ENCODE data around the gene ACAN.

DNA sequence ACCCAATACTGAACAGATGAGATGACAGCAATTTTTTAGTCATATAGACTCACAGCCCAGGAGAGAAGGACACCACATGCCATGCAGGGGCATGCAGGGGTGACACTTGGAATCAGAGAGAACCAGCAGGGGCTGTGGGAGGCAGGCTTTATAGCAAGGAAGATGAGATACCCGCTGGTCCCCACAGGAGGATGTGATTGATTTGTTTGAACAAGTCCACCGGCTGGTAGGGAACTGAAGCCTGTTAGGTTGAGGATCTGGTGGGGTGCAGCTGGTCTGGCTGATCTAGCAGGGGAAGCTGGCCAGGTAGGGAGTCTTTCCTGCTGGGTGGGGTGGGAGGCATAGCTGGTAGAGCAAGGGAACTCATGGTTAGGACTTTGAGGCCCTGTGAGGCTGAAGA lies 18.0 kb upstream of the ACAN start:
- TF ChIP-seq POLR2AphosphoS5 (IDR thresholded peaks at IDR 0.05; ENCODE audit: low read depth), result no peak
- TF ChIP-seq, protein P1, sequence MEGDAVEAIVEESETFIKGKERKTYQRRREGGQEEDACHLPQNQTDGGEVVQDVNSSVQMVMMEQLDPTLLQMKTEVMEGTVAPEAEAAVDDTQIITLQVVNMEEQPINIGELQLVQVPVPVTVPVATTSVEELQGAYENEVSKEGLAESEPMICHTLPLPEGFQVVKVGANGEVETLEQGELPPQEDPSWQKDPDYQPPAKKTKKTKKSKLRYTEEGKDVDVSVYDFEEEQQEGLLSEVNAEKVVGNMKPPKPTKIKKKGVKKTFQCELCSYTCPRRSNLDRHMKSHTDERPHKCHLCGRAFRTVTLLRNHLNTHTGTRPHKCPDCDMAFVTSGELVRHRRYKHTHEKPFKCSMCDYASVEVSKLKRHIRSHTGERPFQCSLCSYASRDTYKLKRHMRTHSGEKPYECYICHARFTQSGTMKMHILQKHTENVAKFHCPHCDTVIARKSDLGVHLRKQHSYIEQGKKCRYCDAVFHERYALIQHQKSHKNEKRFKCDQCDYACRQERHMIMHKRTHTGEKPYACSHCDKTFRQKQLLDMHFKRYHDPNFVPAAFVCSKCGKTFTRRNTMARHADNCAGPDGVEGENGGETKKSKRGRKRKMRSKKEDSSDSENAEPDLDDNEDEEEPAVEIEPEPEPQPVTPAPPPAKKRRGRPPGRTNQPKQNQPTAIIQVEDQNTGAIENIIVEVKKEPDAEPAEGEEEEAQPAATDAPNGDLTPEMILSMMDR (IDR thresholded peaks at IDR 0.05; ENCODE audit: insufficient read depth, low read length), result no peak
- no peak for TF ChIP-seq GABPA (IDR thresholded peaks at IDR 0.05; ENCODE audit: low read depth)
- TF ChIP-seq, protein P2, sequence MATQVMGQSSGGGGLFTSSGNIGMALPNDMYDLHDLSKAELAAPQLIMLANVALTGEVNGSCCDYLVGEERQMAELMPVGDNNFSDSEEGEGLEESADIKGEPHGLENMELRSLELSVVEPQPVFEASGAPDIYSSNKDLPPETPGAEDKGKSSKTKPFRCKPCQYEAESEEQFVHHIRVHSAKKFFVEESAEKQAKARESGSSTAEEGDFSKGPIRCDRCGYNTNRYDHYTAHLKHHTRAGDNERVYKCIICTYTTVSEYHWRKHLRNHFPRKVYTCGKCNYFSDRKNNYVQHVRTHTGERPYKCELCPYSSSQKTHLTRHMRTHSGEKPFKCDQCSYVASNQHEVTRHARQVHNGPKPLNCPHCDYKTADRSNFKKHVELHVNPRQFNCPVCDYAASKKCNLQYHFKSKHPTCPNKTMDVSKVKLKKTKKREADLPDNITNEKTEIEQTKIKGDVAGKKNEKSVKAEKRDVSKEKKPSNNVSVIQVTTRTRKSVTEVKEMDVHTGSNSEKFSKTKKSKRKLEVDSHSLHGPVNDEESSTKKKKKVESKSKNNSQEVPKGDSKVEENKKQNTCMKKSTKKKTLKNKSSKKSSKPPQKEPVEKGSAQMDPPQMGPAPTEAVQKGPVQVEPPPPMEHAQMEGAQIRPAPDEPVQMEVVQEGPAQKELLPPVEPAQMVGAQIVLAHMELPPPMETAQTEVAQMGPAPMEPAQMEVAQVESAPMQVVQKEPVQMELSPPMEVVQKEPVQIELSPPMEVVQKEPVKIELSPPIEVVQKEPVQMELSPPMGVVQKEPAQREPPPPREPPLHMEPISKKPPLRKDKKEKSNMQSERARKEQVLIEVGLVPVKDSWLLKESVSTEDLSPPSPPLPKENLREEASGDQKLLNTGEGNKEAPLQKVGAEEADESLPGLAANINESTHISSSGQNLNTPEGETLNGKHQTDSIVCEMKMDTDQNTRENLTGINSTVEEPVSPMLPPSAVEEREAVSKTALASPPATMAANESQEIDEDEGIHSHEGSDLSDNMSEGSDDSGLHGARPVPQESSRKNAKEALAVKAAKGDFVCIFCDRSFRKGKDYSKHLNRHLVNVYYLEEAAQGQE (IDR thresholded peaks at IDR 0.05; ENCODE audit: insufficient replicate concordance, low read depth), result no peak
- TF ChIP-seq SPI1 (IDR thresholded peaks at IDR 0.05; ENCODE audit: borderline replicate concordance, low read depth), result no peak
